ENCODE measurements around the gene RLN1. TPM values are rescaled to one million over a fixed set of nuclear protein-coding genes. Genes with fewer than 3 reads are reported as not detected.
"Not testable (repeated sequence)": the region's sequence is repeated elsewhere in the genome, so short reads cannot be mapped to it uniquely, and the experiment has no call there.

Gene RLN1
- polyA plus RNA-seq, 2 of the 4 experiments (the other 2 are of a cell fraction): 0.23 TPM; not detected in 1

GRCh38 chr9:5326893-5327548, 12.7 kb downstream of the RLN1 start:
- TF ChIP-seq MAZ (IDR thresholded peaks at IDR 0.05; ENCODE audit: borderline replicate concordance, low read depth, low read length) (no peak), HOXA7 (CRISPR knock-in tag; IDR thresholded peaks at IDR 0.05) (no peak), ZNF302 (CRISPR knock-in tag; IDR thresholded peaks at IDR 0.05) (no peak), CBX8 (IDR thresholded peaks at IDR 0.05) (no peak), ZFP36 (IDR thresholded peaks at IDR 0.05; ENCODE audit: borderline replicate concordance, partially characterized antibody) (no peak), CBX2 (IDR thresholded peaks at IDR 0.05; ENCODE audit: borderline replicate concordance, low read depth) (no peak), NPAS2 (CRISPR knock-in tag; IDR thresholded peaks at IDR 0.05; ENCODE audit: borderline replicate concordance) (no peak), SREBF2 (IDR thresholded peaks at IDR 0.05) (no peak), ZC3H11A (IDR thresholded peaks at IDR 0.05) (no peak), POLR2AphosphoS2 (conservative IDR thresholded peaks at IDR 0.05; ENCODE audit: low read length) (no peak), CHD4 (IDR thresholded peaks at IDR 0.05; ENCODE audit: borderline replicate concordance) (no peak)
- DNase-seq (ENCODE audit: low read depth in 1 of 2, low spot score in 1 of 2) (no peak), FAIRE-seq (no peak), ATAC-seq (no peak)
- no peak overlapping the region for H3K4me2 ChIP-seq
- POLR2A ChIA-PET: no interaction called here
- no peak overlapping the region for H3K27ac ChIP-seq
- H3K9me3 ChIP-seq: no peaks in the 10 kb centered on the region
- CTCF ChIA-PET: no interaction called here
- no peaks in the 10 kb centered on the region for H3K4me1 ChIP-seq
- WGBS (ENCODE audit: missing lambda C conversion rate): 66% methylated on average over 10 of the region's 10 CpGs
- H3K4me3 ChIP-seq: no peak overlapping the region

GRCh38 chr9:5326187-5326586, 13.5 kb downstream of the RLN1 start:
- no peaks in the 10 kb centered on the region for H3K4me1 ChIP-seq
- TF ChIP-seq PHF8 (IDR thresholded peaks at IDR 0.05; ENCODE audit: borderline replicate concordance, low read depth) (no peak), FOXS1 (CRISPR knock-in tag; IDR thresholded peaks at IDR 0.05) (no peak), HOXA7 (CRISPR knock-in tag; IDR thresholded peaks at IDR 0.05) (no peak), PBX3 (IDR thresholded peaks at IDR 0.05) (no peak)
- ChIA-PET CTCF (no interaction called here), POLR2A (no interaction called here)
- DNase-seq (ENCODE audit: low read depth in 1 of 2, low spot score in 1 of 2) (no peak), ATAC-seq (no peak), FAIRE-seq (no peak)
- no peak overlapping the region for H3K4me2 ChIP-seq
- no peaks in the 10 kb centered on the region for H3K9me3 ChIP-seq
- H3K27ac ChIP-seq: no peak overlapping the region
- H3K4me3 ChIP-seq: no peak overlapping the region

GRCh38 chr9:5321601-5322000, 18.1 kb downstream of the RLN1 start:
- H3K4me1 ChIP-seq; H3K9me3 ChIP-seq; H3K4me2 ChIP-seq; POLR2A ChIA-PET; DNase-seq (ENCODE audit: low read depth in 1 of 2, low spot score in 1 of 2); H3K27ac ChIP-seq; H3K4me3 ChIP-seq: not testable (repeated sequence)
- FAIRE-seq (peak; percentile 28), ATAC-seq (peak in 1 of 2 experiments; percentile 56; a peak in 3 of 6 replicates)
- WGBS (ENCODE audit: missing lambda C conversion rate): 4% methylated on average over 1 of the region's 1 CpG
- CTCF ChIA-PET: interaction anchor here (0.7 to 1.7 kb wide), 2 partner anchors 10 to 136 kb away, joined by 3 to 5 read pairs; partner anchors contain the start of gene INSL6

GRCh38 chr9:5321058-5321457, 18.6 kb downstream of the RLN1 start:
- ATAC-seq (no peak), FAIRE-seq (no peak), DNase-seq (ENCODE audit: low read depth in 1 of 2, low spot score in 1 of 2) (peak in 1 of 2 experiments; percentile 6)
- POLR2A ChIA-PET: interaction anchor here (0.6 kb wide), 1 partner anchor 400 kb away, joined by 3 read pairs; no protein-coding TSS in a partner anchor
- Histone ChIP-seq H3K4me2 (no peak overlapping the region), H3K4me3 (no peak overlapping the region), H3K9me3 (peaks cover 3% of the 10 kb centered on the region; the same call in 2 of the 3 replicates), H3K27ac (no peak overlapping the region), H3K4me1 (no peaks in the 10 kb centered on the region)
- CTCF ChIA-PET: interaction anchor here (0.7 to 1.7 kb wide), 2 partner anchors 10 to 135 kb away, joined by 3 to 5 read pairs; partner anchors contain the start of gene INSL6
- TF ChIP-seq EHMT2 (IDR thresholded peaks at IDR 0.05; ENCODE audit: low read depth) (no peak), HOXA7 (CRISPR knock-in tag; IDR thresholded peaks at IDR 0.05) (no peak), RAD21 (conservative IDR thresholded peaks at IDR 0.05 in 1 of 2, IDR thresholded peaks at IDR 0.05 in 1 of 2) (peak in 1 of 2 experiments; percentile 19; a peak in 1 of 5 replicates)
- WGBS (ENCODE audit: missing lambda C conversion rate): 0% methylated on average over 1 of the region's 1 CpG

- H3K27ac ChIP-seq; CTCF ChIA-PET; ATAC-seq; FAIRE-seq; DNase-seq (ENCODE audit: low read depth in 1 of 2, low spot score in 1 of 2); H3K4me1 ChIP-seq; H3K4me2 ChIP-seq; H3K4me3 ChIP-seq; POLR2A ChIA-PET: not testable (repeated sequence)
- H3K9me3 ChIP-seq: peaks cover 22% of the 10 kb centered on the region; the same call in 2 of the 3 replicates
- 79% methylated on average over 1 of the region's 1 CpG for WGBS (ENCODE audit: missing lambda C conversion rate)
These were observed 23.3 kb downstream of the RLN1 start for GRCh38 chr9:5316406-5316805.
